HS-27A (cell line): ENCODE measurements around the gene LENG9.

Experiments
- DNase-seq: peaks from one replicate; pipeline ENCODE4 v3.0.0-alpha.2; 2012; ENCODE audit warnings: low read depth, missing footprints

Gene LENG9

GRCh38 chr19:54439174-54439851, 24.3 kb downstream of the LENG9 start:
- DNase-seq: no peak

- DNase-seq: no peak
These were observed 26.8 kb downstream of the LENG9 start for GRCh38 chr19:54436628-54437252.

GRCh38 chr19:54436031-54436523, 27.5 kb downstream of the LENG9 start:
- DNase-seq: no peak

GRCh38 chr19:54435551-54436016, 28.0 kb downstream of the LENG9 start:
- no peak for DNase-seq

GRCh38 chr19:54434873-54435214, 28.7 kb downstream of the LENG9 start:
- no peak for DNase-seq

GRCh38 chr19:54434112-54434872, 29.3 kb downstream of the LENG9 start:
- no peak for DNase-seq

GRCh38 chr19:54433697-54434096, 29.9 kb downstream of the LENG9 start:
- DNase-seq: no peak

GRCh38 chr19:54432144-54432738, 31.3 kb downstream of the LENG9 start:
- no peak for DNase-seq

- no peak for DNase-seq
These were observed 32.2 kb downstream of the LENG9 start for GRCh38 chr19:54431255-54431838.

GRCh38 chr19:54430306-54431254, 33.0 kb downstream of the LENG9 start:
- no peak for DNase-seq

- no peak for DNase-seq
These were observed 33.9 kb downstream of the LENG9 start for GRCh38 chr19:54429545-54430227.

- DNase-seq: no peak
These were observed 34.4 kb downstream of the LENG9 start for GRCh38 chr19:54429176-54429495.

- DNase-seq: no peak
These were observed 35.0 kb downstream of the LENG9 start for GRCh38 chr19:54428323-54429175.

- no peak for DNase-seq
These were observed 36.0 kb downstream of the LENG9 start for GRCh38 chr19:54427586-54427985.

GRCh38 chr19:54426291-54426931, 37.2 kb downstream of the LENG9 start:
- no peak for DNase-seq

- DNase-seq: no peak
These were observed 38.2 kb downstream of the LENG9 start for GRCh38 chr19:54425382-54425723.

GRCh38 chr19:54424660-54425381, 38.8 kb downstream of the LENG9 start:
- no peak for DNase-seq

- DNase-seq: no peak
These were observed 39.4 kb downstream of the LENG9 start for GRCh38 chr19:54424201-54424600.

- DNase-seq: no peak
These were observed 41.4 kb downstream of the LENG9 start for GRCh38 chr19:54422136-54422535.
